Loucy (cell line): ENCODE results near the gene ACOT8.

ENCODE experiments used
- EZH2phosphoT487 ChIP-seq: fragments of 200-600 bp; IDR thresholded peaks from 2 replicates; pipeline ENCODE4 v1.6.1; 2018; ENCODE audit warnings: antibody characterized with exemption, mild to moderate bottlenecking, moderate library complexity, borderline replicate concordance
- TF ChIP-seq, protein P1 (sequence below): fragments of 200-600 bp; sonication (generic); conservative IDR thresholded peaks from 2 replicates; pipeline ENCODE4 v1.5.1; 2014; ENCODE audit warnings: mild to moderate bottlenecking, antibody characterized with exemption, low read length

DNA sequence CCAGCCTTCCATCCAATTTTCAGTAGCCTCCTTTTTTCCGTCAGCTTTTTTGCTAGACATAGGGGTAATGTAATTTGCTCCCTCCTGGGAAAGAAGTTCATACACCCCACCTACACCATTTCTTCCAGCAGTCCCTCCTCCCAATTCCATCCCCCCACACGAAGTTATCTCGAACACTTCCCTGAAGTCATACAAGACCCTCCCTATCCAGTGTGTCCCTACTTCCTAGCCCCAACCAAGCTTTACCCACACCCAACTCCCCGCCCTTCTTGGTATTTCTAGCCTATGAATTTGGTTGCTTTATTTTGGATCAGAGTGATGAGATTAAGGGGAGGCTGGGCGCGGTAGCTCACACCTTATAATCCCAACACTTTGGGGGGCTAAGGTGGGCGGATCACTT, 43.7 kb downstream of the ACOT8 start:
- TF ChIP-seq, protein P1, sequence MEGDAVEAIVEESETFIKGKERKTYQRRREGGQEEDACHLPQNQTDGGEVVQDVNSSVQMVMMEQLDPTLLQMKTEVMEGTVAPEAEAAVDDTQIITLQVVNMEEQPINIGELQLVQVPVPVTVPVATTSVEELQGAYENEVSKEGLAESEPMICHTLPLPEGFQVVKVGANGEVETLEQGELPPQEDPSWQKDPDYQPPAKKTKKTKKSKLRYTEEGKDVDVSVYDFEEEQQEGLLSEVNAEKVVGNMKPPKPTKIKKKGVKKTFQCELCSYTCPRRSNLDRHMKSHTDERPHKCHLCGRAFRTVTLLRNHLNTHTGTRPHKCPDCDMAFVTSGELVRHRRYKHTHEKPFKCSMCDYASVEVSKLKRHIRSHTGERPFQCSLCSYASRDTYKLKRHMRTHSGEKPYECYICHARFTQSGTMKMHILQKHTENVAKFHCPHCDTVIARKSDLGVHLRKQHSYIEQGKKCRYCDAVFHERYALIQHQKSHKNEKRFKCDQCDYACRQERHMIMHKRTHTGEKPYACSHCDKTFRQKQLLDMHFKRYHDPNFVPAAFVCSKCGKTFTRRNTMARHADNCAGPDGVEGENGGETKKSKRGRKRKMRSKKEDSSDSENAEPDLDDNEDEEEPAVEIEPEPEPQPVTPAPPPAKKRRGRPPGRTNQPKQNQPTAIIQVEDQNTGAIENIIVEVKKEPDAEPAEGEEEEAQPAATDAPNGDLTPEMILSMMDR: no peak
- no peak for TF ChIP-seq EZH2phosphoT487
